ENCODE results near the gene CCL26. TPM values are rescaled to one million over a fixed set of nuclear protein-coding genes. Genes with fewer than 3 reads are reported as not detected.

CCL26 gene
- total and polyA plus RNA-seq, 2 experiments from 2014 or later, result 3.0 to 18.4 TPM

- no peak overlapping the region for H3K27ac Mint-ChIP-seq
- Histone ChIP-seq H3F3A (replicated peaks; ENCODE audit: low read depth) (no peaks in the 10 kb centered on the region; the same call in 1 of the 2 replicates), H3K4me2 (no peak overlapping the region), H2AFZ (no peak overlapping the region), H3K27me3 (ENCODE audit: insufficient read depth) (no peaks in the 10 kb centered on the region), H3K79me2 (replicated peaks; ENCODE audit: insufficient read depth) (no peaks in the 10 kb centered on the region), H3K4me1 (ENCODE audit: insufficient read depth) (peaks cover 11% of the 10 kb centered on the region), H3K9me2 (ENCODE audit: insufficient read depth) (no peaks in the 10 kb centered on the region), H3K36me3 (ENCODE audit: insufficient read depth) (no peaks in the 10 kb centered on the region), H4K20me1 (replicated peaks; ENCODE audit: insufficient read depth) (no peaks in the 10 kb centered on the region), H3K27ac (ENCODE audit: low read depth) (no peak overlapping the region), H3K4me3 (no peak overlapping the region)
- H3K4me1 Mint-ChIP-seq, result peaks cover 21% of the 10 kb centered on the region
- TF ChIP-seq ZNF331 (CRISPR knock-in tag; IDR thresholded peaks at IDR 0.05; ENCODE audit: low read depth), result no peak
- no peak for TF ChIP-seq ZNF114 (CRISPR knock-in tag; IDR thresholded peaks at IDR 0.05)
- TF ChIP-seq, protein P1, sequence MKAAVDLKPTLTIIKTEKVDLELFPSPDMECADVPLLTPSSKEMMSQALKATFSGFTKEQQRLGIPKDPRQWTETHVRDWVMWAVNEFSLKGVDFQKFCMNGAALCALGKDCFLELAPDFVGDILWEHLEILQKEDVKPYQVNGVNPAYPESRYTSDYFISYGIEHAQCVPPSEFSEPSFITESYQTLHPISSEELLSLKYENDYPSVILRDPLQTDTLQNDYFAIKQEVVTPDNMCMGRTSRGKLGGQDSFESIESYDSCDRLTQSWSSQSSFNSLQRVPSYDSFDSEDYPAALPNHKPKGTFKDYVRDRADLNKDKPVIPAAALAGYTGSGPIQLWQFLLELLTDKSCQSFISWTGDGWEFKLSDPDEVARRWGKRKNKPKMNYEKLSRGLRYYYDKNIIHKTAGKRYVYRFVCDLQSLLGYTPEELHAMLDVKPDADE (IDR thresholded peaks at IDR 0.05), result no peak
- TF ChIP-seq EZH2phosphoT487 (IDR thresholded peaks at IDR 0.05; ENCODE audit: unreplicated experiment), result no peak
- no peak for TF ChIP-seq CTCF (conservative IDR thresholded peaks at IDR 0.05; ENCODE audit: low read depth in 2 of 2)
- TF ChIP-seq STAT1 (IDR thresholded peaks at IDR 0.05; ENCODE audit: unreplicated experiment), result no peak
- TF ChIP-seq, protein P2, sequence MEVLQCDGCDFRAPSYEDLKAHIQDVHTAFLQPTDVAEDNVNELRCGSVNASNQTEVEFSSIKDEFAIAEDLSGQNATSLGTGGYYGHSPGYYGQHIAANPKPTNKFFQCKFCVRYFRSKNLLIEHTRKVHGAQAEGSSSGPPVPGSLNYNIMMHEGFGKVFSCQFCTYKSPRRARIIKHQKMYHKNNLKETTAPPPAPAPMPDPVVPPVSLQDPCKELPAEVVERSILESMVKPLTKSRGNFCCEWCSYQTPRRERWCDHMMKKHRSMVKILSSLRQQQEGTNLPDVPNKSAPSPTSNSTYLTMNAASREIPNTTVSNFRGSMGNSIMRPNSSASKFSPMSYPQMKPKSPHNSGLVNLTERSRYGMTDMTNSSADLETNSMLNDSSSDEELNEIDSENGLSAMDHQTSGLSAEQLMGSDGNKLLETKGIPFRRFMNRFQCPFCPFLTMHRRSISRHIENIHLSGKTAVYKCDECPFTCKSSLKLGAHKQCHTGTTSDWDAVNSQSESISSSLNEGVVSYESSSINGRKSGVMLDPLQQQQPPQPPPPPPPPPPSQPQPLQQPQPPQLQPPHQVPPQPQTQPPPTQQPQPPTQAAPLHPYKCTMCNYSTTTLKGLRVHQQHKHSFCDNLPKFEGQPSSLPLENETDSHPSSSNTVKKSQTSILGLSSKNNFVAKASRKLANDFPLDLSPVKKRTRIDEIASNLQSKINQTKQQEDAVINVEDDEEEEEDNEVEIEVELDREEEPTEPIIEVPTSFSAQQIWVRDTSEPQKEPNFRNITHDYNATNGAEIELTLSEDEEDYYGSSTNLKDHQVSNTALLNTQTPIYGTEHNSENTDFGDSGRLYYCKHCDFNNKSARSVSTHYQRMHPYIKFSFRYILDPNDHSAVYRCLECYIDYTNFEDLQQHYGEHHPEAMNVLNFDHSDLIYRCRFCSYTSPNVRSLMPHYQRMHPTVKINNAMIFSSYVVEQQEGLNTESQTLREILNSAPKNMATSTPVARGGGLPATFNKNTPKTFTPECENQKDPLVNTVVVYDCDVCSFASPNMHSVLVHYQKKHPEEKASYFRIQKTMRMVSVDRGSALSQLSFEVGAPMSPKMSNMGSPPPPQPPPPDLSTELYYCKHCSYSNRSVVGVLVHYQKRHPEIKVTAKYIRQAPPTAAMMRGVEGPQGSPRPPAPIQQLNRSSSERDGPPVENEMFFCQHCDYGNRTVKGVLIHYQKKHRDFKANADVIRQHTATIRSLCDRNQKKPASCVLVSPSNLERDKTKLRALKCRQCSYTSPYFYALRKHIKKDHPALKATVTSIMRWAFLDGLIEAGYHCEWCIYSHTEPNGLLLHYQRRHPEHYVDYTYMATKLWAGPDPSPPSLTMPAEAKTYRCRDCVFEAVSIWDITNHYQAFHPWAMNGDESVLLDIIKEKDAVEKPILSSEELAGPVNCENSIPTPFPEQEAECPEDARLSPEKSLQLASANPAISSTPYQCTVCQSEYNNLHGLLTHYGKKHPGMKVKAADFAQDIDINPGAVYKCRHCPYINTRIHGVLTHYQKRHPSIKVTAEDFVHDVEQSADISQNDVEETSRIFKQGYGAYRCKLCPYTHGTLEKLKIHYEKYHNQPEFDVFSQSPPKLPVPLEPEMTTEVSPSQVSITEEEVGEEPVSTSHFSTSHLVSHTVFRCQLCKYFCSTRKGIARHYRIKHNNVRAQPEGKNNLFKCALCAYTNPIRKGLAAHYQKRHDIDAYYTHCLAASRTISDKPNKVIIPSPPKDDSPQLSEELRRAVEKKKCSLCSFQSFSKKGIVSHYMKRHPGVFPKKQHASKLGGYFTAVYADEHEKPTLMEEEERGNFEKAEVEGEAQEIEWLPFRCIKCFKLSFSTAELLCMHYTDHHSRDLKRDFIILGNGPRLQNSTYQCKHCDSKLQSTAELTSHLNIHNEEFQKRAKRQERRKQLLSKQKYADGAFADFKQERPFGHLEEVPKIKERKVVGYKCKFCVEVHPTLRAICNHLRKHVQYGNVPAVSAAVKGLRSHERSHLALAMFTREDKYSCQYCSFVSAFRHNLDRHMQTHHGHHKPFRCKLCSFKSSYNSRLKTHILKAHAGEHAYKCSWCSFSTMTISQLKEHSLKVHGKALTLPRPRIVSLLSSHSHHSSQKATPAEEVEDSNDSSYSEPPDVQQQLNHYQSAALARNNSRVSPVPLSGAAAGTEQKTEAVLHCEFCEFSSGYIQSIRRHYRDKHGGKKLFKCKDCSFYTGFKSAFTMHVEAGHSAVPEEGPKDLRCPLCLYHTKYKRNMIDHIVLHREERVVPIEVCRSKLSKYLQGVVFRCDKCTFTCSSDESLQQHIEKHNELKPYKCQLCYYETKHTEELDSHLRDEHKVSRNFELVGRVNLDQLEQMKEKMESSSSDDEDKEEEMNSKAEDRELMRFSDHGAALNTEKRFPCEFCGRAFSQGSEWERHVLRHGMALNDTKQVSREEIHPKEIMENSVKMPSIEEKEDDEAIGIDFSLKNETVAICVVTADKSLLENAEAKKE (CRISPR knock-in tag; IDR thresholded peaks at IDR 0.05), result no peak
- no peak for TF ChIP-seq EZH2 (IDR thresholded peaks at IDR 0.05; ENCODE audit: low read depth, unreplicated experiment)
- TF ChIP-seq CREB1 (CRISPR knock-in tag; IDR thresholded peaks at IDR 0.05; ENCODE audit: low read depth), result no peak
- no peak for TF ChIP-seq NANOG (IDR thresholded peaks at IDR 0.05; ENCODE audit: borderline replicate concordance)
- no peak for TF ChIP-seq REST (IDR thresholded peaks at IDR 0.05; ENCODE audit: unreplicated experiment)
- no peak for TF ChIP-seq POLR2AphosphoS5 (IDR thresholded peaks at IDR 0.05; ENCODE audit: low read depth)
- no peak for TF ChIP-seq JUNB (IDR thresholded peaks at IDR 0.05; ENCODE audit: unreplicated experiment)
- H3K36me3 Mint-ChIP-seq (ENCODE audit: low read depth), result peaks cover 10% of the 10 kb centered on the region
- DNase-seq (ENCODE audit: low spot score) (no peak), ATAC-seq (no peak)
- H3K27me3 Mint-ChIP-seq (ENCODE audit: insufficient read depth, low read depth, poor library complexity), result peaks cover 8% of the 10 kb centered on the region
- H3K9me3 Mint-ChIP-seq, result peaks cover 14% of the 10 kb centered on the region
- H3K4me3 Mint-ChIP-seq, result no peak overlapping the region
Measured at GRCh38 chr7:75776295-75776971, 4.4 kb upstream of the CCL26 start.

All from GM23338 (cell line).